ENCODE results near the gene RBMS2.
"Not testable (repeated sequence)": the region's sequence is repeated elsewhere in the genome, so short reads cannot be mapped to it uniquely, and the experiment has no call there.

RBMS2 gene

GRCh38 chr12:56572288-56572687 is 50.7 kb downstream of the RBMS2 start:
- TF ChIP-seq CTCF (IDR thresholded peaks at IDR 0.05): no peak
- DNase-seq (ENCODE audit: low spot score): no peak
- Histone ChIP-seq H3K4me3 (no peak overlapping the region), H3K27ac (no peak overlapping the region)

- no peak overlapping the region for H3K4me3 ChIP-seq
- DNase-seq (ENCODE audit: low spot score): no peak
- H3K27ac ChIP-seq: no peak overlapping the region
- no peak for TF ChIP-seq CTCF (IDR thresholded peaks at IDR 0.05)
Measured at GRCh38 chr12:56574210-56574609, 52.6 kb downstream of the RBMS2 start.

GRCh38 chr12:56577248-56577647 is 55.6 kb downstream of the RBMS2 start:
- H3K4me3 ChIP-seq; H3K27ac ChIP-seq; DNase-seq (ENCODE audit: low spot score): not testable (repeated sequence)

GRCh38 chr12:56578983-56579546 is 57.4 kb downstream of the RBMS2 start:
- no peak overlapping the region for H3K4me3 ChIP-seq
- H3K27ac ChIP-seq: no peak overlapping the region
- TF ChIP-seq CTCF (IDR thresholded peaks at IDR 0.05): no peak
- no peak for DNase-seq (ENCODE audit: low spot score)

GRCh38 chr12:56581418-56582145 is 60.0 kb downstream of the RBMS2 start:
- Histone ChIP-seq H3K4me3 (no peak overlapping the region), H3K27ac (no peak overlapping the region)
- TF ChIP-seq CTCF (IDR thresholded peaks at IDR 0.05): no peak
- DNase-seq (ENCODE audit: low spot score): no peak

GRCh38 chr12:56585098-56585497 is 63.5 kb downstream of the RBMS2 start:
- no peak for DNase-seq (ENCODE audit: low spot score)
- no peak for TF ChIP-seq CTCF (IDR thresholded peaks at IDR 0.05)
- H3K4me3 ChIP-seq: no peak overlapping the region
- H3K27ac ChIP-seq: no peak overlapping the region

- no peak for TF ChIP-seq CTCF (IDR thresholded peaks at IDR 0.05)
- Histone ChIP-seq H3K4me3 (no peak overlapping the region), H3K27ac (peak overlapping the region in 1 of 2 donors; percentile 43)
- no peak for DNase-seq (ENCODE audit: low spot score)
Measured at GRCh38 chr12:56589783-56590182, 68.2 kb downstream of the RBMS2 start.
